ENCODE data around the gene TMX2.

The TMX2 gene

GRCh38 chr11:57699813-57700212, 12.6 kb upstream of the TMX2 start:
- TF ChIP-seq CTCF (conservative IDR thresholded peaks at IDR 0.05; ENCODE audit: low read length) (no peak), EZH2phosphoT487 (IDR thresholded peaks at IDR 0.05; ENCODE audit: borderline replicate concordance) (no peak)
- peaks cover 76% of the 10 kb centered on the region for H3K36me3 ChIP-seq (ENCODE audit: insufficient read depth, low read length)
- H3K9me3 ChIP-seq (ENCODE audit: insufficient read depth, low read depth, low read length): no peaks in the 10 kb centered on the region
- no peak overlapping the region for H2AFZ ChIP-seq (ENCODE audit: low read length)
- H4K20me1 ChIP-seq (ENCODE audit: insufficient read depth, low read length, poor library complexity, severe bottlenecking): no peaks in the 10 kb centered on the region
- H3K4me2 ChIP-seq (ENCODE audit: low read depth, low read length, poor library complexity, severe bottlenecking): no peak overlapping the region
- no peaks in the 10 kb centered on the region for H3K9me2 ChIP-seq (replicated peaks; ENCODE audit: low read depth, low read length)
- H3K79me2 ChIP-seq (ENCODE audit: insufficient read depth, low read length): no peaks in the 10 kb centered on the region
- no peaks in the 10 kb centered on the region for H3K27me3 ChIP-seq (ENCODE audit: insufficient read depth, low read length, poor library complexity, severe bottlenecking)
- no peak overlapping the region for H3K9ac ChIP-seq (ENCODE audit: low read depth, low read length, poor library complexity, severe bottlenecking)
- H3K4me3 ChIP-seq (ENCODE audit: low read length, poor library complexity, severe bottlenecking): no peak overlapping the region
- no peaks in the 10 kb centered on the region for H3F3A ChIP-seq (ENCODE audit: low read depth)
- H3K4me1 ChIP-seq (ENCODE audit: insufficient read depth, low read length, poor library complexity, severe bottlenecking): no peaks in the 10 kb centered on the region

GRCh38 chr11:57700425-57700824, 12.0 kb upstream of the TMX2 start:
- Histone ChIP-seq H3K9me3 (ENCODE audit: insufficient read depth, low read depth, low read length) (no peaks in the 10 kb centered on the region), H3K9me2 (replicated peaks; ENCODE audit: low read depth, low read length) (no peaks in the 10 kb centered on the region), H3K27me3 (ENCODE audit: insufficient read depth, low read length, poor library complexity, severe bottlenecking) (no peaks in the 10 kb centered on the region), H3K9ac (ENCODE audit: low read depth, low read length, poor library complexity, severe bottlenecking) (no peak overlapping the region), H3K4me1 (ENCODE audit: insufficient read depth, low read length, poor library complexity, severe bottlenecking) (no peaks in the 10 kb centered on the region), H3K36me3 (ENCODE audit: insufficient read depth, low read length) (peaks cover 74% of the 10 kb centered on the region), H2AFZ (ENCODE audit: low read length) (no peak overlapping the region), H3K4me2 (ENCODE audit: low read depth, low read length, poor library complexity, severe bottlenecking) (no peak overlapping the region), H3K79me2 (ENCODE audit: insufficient read depth, low read length) (no peaks in the 10 kb centered on the region), H3K4me3 (ENCODE audit: low read length, poor library complexity, severe bottlenecking) (no peak overlapping the region), H3F3A (ENCODE audit: low read depth) (no peaks in the 10 kb centered on the region), H4K20me1 (ENCODE audit: insufficient read depth, low read length, poor library complexity, severe bottlenecking) (no peaks in the 10 kb centered on the region)
- TF ChIP-seq CTCF (conservative IDR thresholded peaks at IDR 0.05; ENCODE audit: low read length) (no peak), EZH2phosphoT487 (IDR thresholded peaks at IDR 0.05; ENCODE audit: borderline replicate concordance) (no peak)

DNA sequence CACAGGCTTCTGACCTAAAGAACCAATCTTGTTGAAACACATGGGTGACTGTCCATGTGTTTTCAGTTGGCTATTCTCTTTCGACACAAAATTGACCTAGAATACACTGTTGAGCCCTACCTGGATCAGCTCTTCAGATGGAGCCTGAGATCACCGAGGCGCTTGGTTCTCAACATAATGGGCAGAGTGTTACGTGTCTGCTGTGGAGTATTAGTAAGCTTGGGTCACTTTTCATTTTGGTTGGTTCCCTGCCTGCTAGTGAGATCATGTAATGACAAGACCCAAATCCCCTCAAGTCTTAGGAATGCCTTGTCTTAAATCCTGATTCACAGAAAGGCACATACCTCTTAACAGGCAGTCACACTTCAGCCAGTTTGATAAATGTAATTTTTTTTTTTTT, 9.1 kb upstream of the TMX2 start:
- no peak overlapping the region for H3K4me3 ChIP-seq (ENCODE audit: low read length, poor library complexity, severe bottlenecking)
- no peaks in the 10 kb centered on the region for H3K9me2 ChIP-seq (replicated peaks; ENCODE audit: low read depth, low read length)
- no peaks in the 10 kb centered on the region for H3K27me3 ChIP-seq (ENCODE audit: insufficient read depth, low read length, poor library complexity, severe bottlenecking)
- H3K36me3 ChIP-seq (ENCODE audit: insufficient read depth, low read length): peaks cover 55% of the 10 kb centered on the region
- no peaks in the 10 kb centered on the region for H3K4me1 ChIP-seq (ENCODE audit: insufficient read depth, low read length, poor library complexity, severe bottlenecking)
- no peak overlapping the region for H3K9ac ChIP-seq (ENCODE audit: low read depth, low read length, poor library complexity, severe bottlenecking)
- no peaks in the 10 kb centered on the region for H3K9me3 ChIP-seq (ENCODE audit: insufficient read depth, low read depth, low read length)
- TF ChIP-seq EZH2phosphoT487 (IDR thresholded peaks at IDR 0.05; ENCODE audit: borderline replicate concordance): no peak
- TF ChIP-seq CTCF (conservative IDR thresholded peaks at IDR 0.05; ENCODE audit: low read length): no peak
- no peak overlapping the region for H3K4me2 ChIP-seq (ENCODE audit: low read depth, low read length, poor library complexity, severe bottlenecking)
- H4K20me1 ChIP-seq (ENCODE audit: insufficient read depth, low read length, poor library complexity, severe bottlenecking): no peaks in the 10 kb centered on the region
- H2AFZ ChIP-seq (ENCODE audit: low read length): no peak overlapping the region
- H3F3A ChIP-seq (ENCODE audit: low read depth): no peaks in the 10 kb centered on the region
- H3K79me2 ChIP-seq (ENCODE audit: insufficient read depth, low read length): peaks cover 15% of the 10 kb centered on the region; the same call in 1 of the 2 replicates
